Left lung (tissue), 10 donors: ENCODE data around the gene IL10. TPM values are rescaled to one million over a fixed set of nuclear protein-coding genes. Genes with fewer than 3 reads are reported as not detected.
A peak's percentile ranks its signal among the peaks of the same experiment; 100 is the strongest.

Source experiments
- ATAC-seq: fragments of 200-7000 bp; cut with Tn5 transposase; one replicate; pipeline ENCODE4 v1.9.1; 2020; ENCODE audit warnings: moderate library complexity
- DNase-seq, 4 donors: peaks; one replicate each; pipeline ENCODE4 v3.0.0-alpha.2; 2013 to 2020
- H3K27ac ChIP-seq, 2 donors: fragments of 200-600 bp; sonication (generic) in 1 of 2; one replicate each; pipeline versions ENCODE4 v1.5.0 to v1.8.0; 2020 to 2021
- H3K27me3 ChIP-seq, 2 donors: fragments of 200-600 bp; sonication (generic) in 1 of 2; one replicate each; pipeline versions ENCODE4 v1.5.0 to v1.8.0; 2020 to 2021
- H3K36me3 ChIP-seq, 2 donors: fragments of 200-600 bp; sonication (generic) in 1 of 2; one replicate each; pipeline versions ENCODE4 v1.5.0 to v1.8.0; 2020 to 2021
- H3K4me1 ChIP-seq, 2 donors: fragments of 200-600 bp; one replicate each; pipeline ENCODE4 v1.8.0; 2021
- H3K4me3 ChIP-seq, 2 donors: fragments of 200-600 bp; sonication (generic) in 1 of 2; one replicate each; pipeline versions ENCODE4 v1.5.0 to v1.8.0; 2020 to 2021; ENCODE audit warnings: mild to moderate bottlenecking in 1 of 2
- H3K9me3 ChIP-seq, 2 donors: fragments of 200-600 bp; sonication (generic) in 1 of 2; one replicate each; pipeline versions ENCODE4 v1.5.0 to v1.8.0; 2020 to 2021
- intact Hi-C, 2 donors: fragments of 100-400 bp; cut with DNase I; formaldehyde crosslinking; loops; one replicate each; pipeline versions ENCODE4 v1.11.2 to v1.14.2; 2022
- polyA plus RNA-seq, 6 donors: library from polyadenylated mRNA; unstranded; fragments of 120-200 nt; gene quantifications; one replicate each; pipeline ENCODE4 v1.2.1, GENCODE V29; 2013; ENCODE audit not compliant: insufficient read length in 6 of 6
- total RNA-seq, 2 donors: library from RNA; stranded (reverse); fragmentation: NEBNext Ultra II Directional; extraction: Animal tissue kit (Norgen Biotek cat#: 25700); gene quantifications; one replicate each; pipeline ENCODE4 v1.2.1, GENCODE V29; 2021
- TF ChIP-seq, protein P1 (sequence below), 2 donors: fragments of 200-600 bp; sonication (generic) in 1 of 2; IDR thresholded peaks; one replicate each; pipeline versions ENCODE4 v1.5.0 to v1.8.0; 2021; ENCODE audit warnings: antibody characterized with exemption in 2 of 2
- donor health status: DM: no; HTN: yes; CAD: no.
- donor health status: DM: no; HTN: no; CAD: no.

IL10 gene
- total and polyA plus RNA-seq, 8 donors: 0.24 to 6.2 (median 0.59) TPM

DNA sequence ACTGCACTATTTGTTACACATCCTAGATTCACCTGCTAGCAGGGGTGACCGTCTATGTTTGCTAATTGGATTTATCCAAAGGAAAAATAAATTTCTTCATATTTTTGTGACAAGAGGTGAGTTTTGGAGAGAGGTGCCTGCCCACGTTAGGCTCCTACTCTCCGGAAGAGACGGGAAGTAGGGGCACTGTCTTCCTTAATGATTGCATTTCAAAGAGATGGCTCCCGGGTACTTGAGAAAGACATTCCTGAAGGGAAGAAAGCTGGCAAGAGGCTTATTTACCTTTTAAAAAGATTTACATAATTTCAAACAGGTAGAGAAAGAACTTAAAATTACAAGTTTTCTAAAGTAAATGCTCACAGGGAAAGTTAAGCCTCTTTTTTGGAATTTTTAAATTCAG, 20.4 kb downstream of the IL10 start:
- Histone ChIP-seq H3K27me3 (no peaks in the 10 kb centered on the region), H3K36me3 (no peaks in the 10 kb centered on the region), H3K4me3 (no peak overlapping the region), H3K9me3 (no peaks in the 10 kb centered on the region), H3K4me1 (peaks cover 0 to 16% of the 10 kb centered on the region in 2 donors), H3K27ac (no peak overlapping the region)
- DNase-seq: no peak
- ATAC-seq: no peak
- TF ChIP-seq, protein P1, sequence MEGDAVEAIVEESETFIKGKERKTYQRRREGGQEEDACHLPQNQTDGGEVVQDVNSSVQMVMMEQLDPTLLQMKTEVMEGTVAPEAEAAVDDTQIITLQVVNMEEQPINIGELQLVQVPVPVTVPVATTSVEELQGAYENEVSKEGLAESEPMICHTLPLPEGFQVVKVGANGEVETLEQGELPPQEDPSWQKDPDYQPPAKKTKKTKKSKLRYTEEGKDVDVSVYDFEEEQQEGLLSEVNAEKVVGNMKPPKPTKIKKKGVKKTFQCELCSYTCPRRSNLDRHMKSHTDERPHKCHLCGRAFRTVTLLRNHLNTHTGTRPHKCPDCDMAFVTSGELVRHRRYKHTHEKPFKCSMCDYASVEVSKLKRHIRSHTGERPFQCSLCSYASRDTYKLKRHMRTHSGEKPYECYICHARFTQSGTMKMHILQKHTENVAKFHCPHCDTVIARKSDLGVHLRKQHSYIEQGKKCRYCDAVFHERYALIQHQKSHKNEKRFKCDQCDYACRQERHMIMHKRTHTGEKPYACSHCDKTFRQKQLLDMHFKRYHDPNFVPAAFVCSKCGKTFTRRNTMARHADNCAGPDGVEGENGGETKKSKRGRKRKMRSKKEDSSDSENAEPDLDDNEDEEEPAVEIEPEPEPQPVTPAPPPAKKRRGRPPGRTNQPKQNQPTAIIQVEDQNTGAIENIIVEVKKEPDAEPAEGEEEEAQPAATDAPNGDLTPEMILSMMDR (IDR thresholded peaks at IDR 0.05): no peak
- intact Hi-C loops: no loop called here

DNA sequence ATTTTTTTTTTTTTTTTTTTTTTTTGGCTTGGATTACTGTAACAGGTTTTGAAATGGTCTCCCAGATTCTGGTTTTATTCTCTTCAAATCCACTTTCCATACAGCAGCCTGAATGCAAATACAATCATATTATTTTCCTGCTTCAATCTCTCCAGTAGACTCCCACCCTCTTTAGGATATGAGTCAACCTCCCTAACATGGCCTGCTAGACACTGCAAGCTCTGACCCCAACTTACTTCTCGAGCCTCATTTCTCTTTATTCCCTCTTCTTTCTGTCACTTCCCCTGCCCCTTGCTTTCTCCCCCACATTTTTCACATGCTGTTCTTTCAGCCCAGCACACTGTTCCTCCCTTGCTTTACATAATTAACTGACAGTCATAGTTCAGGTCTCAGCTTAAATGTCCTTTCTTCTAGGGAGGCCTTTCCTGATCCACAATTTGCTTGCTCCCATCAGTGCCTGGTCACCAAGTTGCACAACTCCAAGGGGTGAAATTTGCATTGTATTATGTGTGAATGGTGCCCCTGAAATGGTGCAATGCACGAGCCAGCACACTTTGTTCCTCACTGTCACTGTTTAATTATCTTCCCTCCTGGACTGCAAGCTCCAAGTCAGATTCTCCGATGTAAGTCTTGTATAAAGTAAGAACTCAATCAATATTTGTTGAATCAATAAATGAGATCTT, 23.8 kb downstream of the IL10 start:
- DNase-seq (no peak), ATAC-seq (no peak)
- intact Hi-C loops: no loop called here
- Histone ChIP-seq H3K4me1 (peaks cover 0 to 28% of the 10 kb centered on the region in 2 donors), H3K27ac (no peak overlapping the region), H3K9me3 (no peaks in the 10 kb centered on the region), H3K27me3 (no peaks in the 10 kb centered on the region), H3K36me3 (no peaks in the 10 kb centered on the region), H3K4me3 (no peak overlapping the region)
- TF ChIP-seq, protein P1 (IDR thresholded peaks at IDR 0.05): no peak

DNA sequence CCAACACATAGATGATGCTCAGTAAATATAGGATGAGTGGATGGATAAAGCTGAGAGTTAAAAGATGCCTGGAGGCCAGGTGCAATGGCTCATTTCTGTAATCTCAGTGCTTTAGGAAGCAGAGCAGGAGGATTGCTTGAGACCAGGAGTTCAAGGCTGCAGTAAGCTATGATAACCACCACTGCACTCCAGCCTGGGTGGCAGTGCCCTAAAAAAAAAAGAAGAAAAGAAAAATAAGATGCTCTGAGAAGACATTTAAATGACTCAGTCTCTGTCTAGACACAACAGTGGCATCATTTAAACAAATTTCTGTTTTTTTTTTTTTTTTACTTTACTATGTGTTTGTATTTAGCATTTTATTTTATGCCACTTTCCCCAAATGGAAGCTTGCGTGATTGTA, 27.0 kb downstream of the IL10 start:
- Histone ChIP-seq H3K4me1 (peaks cover 0 to 28% of the 10 kb centered on the region in 2 donors), H3K27me3 (no peaks in the 10 kb centered on the region), H3K4me3 (no peak overlapping the region), H3K36me3 (no peaks in the 10 kb centered on the region), H3K9me3 (no peaks in the 10 kb centered on the region), H3K27ac (no peak overlapping the region)
- no peak for DNase-seq
- ATAC-seq: no peak
- TF ChIP-seq, protein P1 (IDR thresholded peaks at IDR 0.05): no peak
- intact Hi-C loops: no loop called here

DNA sequence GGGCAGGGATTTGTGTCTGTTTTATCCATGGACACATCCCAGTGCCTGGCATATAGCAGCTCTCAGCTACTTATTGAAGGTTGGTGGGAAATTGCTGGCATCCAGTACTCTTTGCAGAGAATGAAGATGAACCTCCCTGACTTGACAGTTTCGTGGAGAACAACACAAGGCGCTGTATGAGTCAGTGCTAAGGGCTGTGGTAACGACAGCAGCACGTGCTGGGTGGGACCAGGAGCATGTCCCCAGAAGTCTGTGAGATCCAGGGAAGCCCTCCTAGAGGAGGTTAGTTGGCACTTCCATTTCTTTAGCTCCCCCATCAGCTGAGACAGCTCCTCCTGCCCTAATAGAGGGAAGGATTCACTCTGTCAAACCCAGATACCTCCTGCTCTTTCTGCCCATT, 27.6 kb downstream of the IL10 start:
- no peak overlapping the region for H3K4me3 ChIP-seq
- H3K27ac ChIP-seq: no peak overlapping the region
- no peaks in the 10 kb centered on the region for H3K9me3 ChIP-seq
- DNase-seq: no peak
- H3K36me3 ChIP-seq: no peaks in the 10 kb centered on the region
- intact Hi-C loops: no loop called here
- peaks cover 3 to 32% of the 10 kb centered on the region in 2 donors for H3K4me1 ChIP-seq
- peak; percentile 50 for ATAC-seq
- no peaks in the 10 kb centered on the region for H3K27me3 ChIP-seq
- TF ChIP-seq, protein P1 (IDR thresholded peaks at IDR 0.05): no peak

DNA sequence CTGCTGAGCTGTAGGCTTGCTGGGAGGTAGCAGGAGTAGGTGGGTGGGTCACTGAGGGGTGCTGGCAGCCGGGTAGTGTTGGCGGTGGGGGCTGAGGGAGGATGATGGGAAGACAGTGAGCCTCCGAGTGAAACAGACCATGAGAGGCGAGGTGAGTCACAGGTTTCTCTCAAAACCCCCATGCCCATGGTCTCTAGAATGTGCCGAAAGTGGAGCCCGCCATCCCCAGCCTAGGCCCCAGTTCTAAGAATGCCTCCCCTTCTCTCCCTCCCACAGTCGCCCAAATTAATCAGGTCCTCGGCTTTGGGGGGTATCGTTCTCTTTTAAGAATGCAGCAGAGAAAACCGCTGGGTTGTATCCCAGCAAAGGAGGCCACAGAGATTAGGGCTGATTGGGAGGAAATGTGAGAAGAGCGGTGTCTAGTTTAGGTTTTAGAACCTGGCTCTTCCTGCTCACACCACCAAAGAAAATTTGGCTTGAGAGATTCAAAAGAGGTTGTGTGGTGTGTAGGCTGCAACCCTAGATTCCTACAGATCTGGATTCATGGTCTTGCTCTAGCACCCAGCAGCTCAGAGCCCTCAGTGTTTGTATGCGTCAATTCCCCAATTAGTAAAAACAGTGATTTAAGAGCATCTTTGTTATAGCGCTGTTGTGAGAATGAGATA, 29.4 kb downstream of the IL10 start:
- ATAC-seq: no peak
- Histone ChIP-seq H3K27me3 (no peaks in the 10 kb centered on the region), H3K4me3 (no peak overlapping the region), H3K9me3 (no peaks in the 10 kb centered on the region), H3K4me1 (peaks cover 10 to 36% of the 10 kb centered on the region in 2 donors), H3K27ac (no peak overlapping the region), H3K36me3 (peaks cover 0 to 3% of the 10 kb centered on the region in 2 donors)
- intact Hi-C loops: no loop called here
- no peak for DNase-seq
- TF ChIP-seq, protein P1 (IDR thresholded peaks at IDR 0.05): no peak
